Measurements from ENCODE around the gene BCL3. TPM values are rescaled to one million over a fixed set of nuclear protein-coding genes. Genes with fewer than 3 reads are reported as not detected.

BCL3 gene
- total and polyA plus RNA-seq, 2 of the 13 experiments (the other 11 are each of a cell fraction or from before 2014, with no cell fraction given) = 2.3 to 4.0 TPM

DNA sequence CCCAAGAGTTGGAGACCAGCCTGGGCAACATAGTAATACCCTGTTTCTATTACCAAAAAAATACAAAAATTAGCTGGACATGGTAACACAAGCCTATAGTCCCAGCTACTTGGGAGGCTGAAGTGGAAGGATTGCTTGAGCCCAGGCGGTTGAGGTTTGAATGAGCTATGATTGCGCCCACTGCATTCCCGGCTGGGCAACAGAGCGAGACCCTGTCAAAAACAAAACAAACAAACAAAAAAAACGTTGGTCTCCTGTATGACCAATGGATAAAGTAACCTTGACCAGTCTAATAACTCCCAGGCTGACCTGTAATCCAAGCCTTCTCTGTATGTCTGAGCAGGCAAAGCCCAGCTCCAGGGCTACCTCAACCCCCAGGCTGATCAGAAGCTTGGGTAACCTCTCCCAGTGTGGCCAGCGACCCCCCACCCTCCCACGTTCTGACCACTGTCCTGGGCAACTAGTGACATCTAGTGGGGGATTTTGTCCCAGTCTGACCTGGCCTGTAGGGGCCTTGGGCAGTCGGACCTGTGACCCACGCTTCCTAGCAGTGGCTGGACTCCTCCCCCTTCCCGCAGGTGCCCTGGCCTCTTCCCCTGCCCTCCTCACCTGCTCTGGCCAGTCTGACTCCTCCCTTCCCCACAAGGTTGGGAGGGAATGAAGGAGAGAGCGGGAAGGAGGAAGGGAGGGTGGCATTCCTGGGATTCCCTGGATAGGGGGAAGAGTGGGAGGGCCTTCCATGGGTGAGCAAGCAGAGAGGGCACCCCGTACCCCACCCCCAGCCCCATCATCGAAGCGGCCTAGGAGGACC, 59.3 kb downstream of the BCL3 start (continued):
- TF ChIP-seq POLR2AphosphoS5 (IDR thresholded peaks at IDR 0.05; ENCODE audit: low read depth, low read length) (no peak), ZSCAN20 (CRISPR knock-in tag; IDR thresholded peaks at IDR 0.05; ENCODE audit: borderline replicate concordance) (no peak), ISX (CRISPR knock-in tag; conservative IDR thresholded peaks at IDR 0.05) (no peak), ZNF121 (CRISPR knock-in tag; IDR thresholded peaks at IDR 0.05) (peak; percentile 98), ZNF20 (CRISPR knock-in tag; IDR thresholded peaks at IDR 0.05) (no peak), ZNF160 (CRISPR knock-in tag; IDR thresholded peaks at IDR 0.05) (peak; percentile 21; the same call in 1 of the 2 replicates), PLRG1 (conservative IDR thresholded peaks at IDR 0.05) (no peak), NKX3-1 (CRISPR knock-in tag; IDR thresholded peaks at IDR 0.05) (no peak), SMAD1 (CRISPR knock-in tag; IDR thresholded peaks at IDR 0.05; ENCODE audit: borderline replicate concordance, low read depth) (no peak), TBP (CRISPR knock-in tag; IDR thresholded peaks at IDR 0.05) (no peak), FOSL1 (CRISPR knock-in tag; IDR thresholded peaks at IDR 0.05; ENCODE audit: borderline replicate concordance) (no peak), ZNF589 (CRISPR knock-in tag; conservative IDR thresholded peaks at IDR 0.05) (no peak), KDM2A (CRISPR knock-in tag; IDR thresholded peaks at IDR 0.05; ENCODE audit: borderline replicate concordance, low read depth) (peak; percentile 71; the same call in 1 of the 2 replicates), TEAD2 (CRISPR knock-in tag; IDR thresholded peaks at IDR 0.05) (no peak), SMAD9 (CRISPR knock-in tag; IDR thresholded peaks at IDR 0.05) (no peak), HMGA1 (CRISPR knock-in tag; conservative IDR thresholded peaks at IDR 0.05) (no peak), TOPORS (CRISPR knock-in tag; IDR thresholded peaks at IDR 0.05) (0 out of 2 replicates have a peak, but pooled peaks have one; percentile 35), TRIM24 (CRISPR knock-in tag; IDR thresholded peaks at IDR 0.05) (no peak), ZNF225 (CRISPR knock-in tag; IDR thresholded peaks at IDR 0.05) (0 out of 2 replicates have a peak, but pooled peaks have one; percentile 47), FOXP1 (IDR thresholded peaks at IDR 0.05) (no peak), FOXP1 (CRISPR knock-in tag; IDR thresholded peaks at IDR 0.05) (no peak), ZNF333 (CRISPR knock-in tag; IDR thresholded peaks at IDR 0.05; ENCODE audit: borderline replicate concordance) (no peak), PAX8 (CRISPR knock-in tag; IDR thresholded peaks at IDR 0.05; ENCODE audit: borderline replicate concordance) (no peak)
- TF ChIP-seq, protein P1, sequence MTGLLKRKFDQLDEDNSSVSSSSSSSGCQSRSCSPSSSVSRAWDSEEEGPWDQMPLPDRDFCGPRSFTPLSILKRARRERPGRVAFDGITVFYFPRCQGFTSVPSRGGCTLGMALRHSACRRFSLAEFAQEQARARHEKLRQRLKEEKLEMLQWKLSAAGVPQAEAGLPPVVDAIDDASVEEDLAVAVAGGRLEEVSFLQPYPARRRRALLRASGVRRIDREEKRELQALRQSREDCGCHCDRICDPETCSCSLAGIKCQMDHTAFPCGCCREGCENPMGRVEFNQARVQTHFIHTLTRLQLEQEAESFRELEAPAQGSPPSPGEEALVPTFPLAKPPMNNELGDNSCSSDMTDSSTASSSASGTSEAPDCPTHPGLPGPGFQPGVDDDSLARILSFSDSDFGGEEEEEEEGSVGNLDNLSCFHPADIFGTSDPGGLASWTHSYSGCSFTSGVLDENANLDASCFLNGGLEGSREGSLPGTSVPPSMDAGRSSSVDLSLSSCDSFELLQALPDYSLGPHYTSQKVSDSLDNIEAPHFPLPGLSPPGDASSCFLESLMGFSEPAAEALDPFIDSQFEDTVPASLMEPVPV (CRISPR knock-in tag; IDR thresholded peaks at IDR 0.05) = peak; percentile 84
- TF ChIP-seq, protein P2, sequence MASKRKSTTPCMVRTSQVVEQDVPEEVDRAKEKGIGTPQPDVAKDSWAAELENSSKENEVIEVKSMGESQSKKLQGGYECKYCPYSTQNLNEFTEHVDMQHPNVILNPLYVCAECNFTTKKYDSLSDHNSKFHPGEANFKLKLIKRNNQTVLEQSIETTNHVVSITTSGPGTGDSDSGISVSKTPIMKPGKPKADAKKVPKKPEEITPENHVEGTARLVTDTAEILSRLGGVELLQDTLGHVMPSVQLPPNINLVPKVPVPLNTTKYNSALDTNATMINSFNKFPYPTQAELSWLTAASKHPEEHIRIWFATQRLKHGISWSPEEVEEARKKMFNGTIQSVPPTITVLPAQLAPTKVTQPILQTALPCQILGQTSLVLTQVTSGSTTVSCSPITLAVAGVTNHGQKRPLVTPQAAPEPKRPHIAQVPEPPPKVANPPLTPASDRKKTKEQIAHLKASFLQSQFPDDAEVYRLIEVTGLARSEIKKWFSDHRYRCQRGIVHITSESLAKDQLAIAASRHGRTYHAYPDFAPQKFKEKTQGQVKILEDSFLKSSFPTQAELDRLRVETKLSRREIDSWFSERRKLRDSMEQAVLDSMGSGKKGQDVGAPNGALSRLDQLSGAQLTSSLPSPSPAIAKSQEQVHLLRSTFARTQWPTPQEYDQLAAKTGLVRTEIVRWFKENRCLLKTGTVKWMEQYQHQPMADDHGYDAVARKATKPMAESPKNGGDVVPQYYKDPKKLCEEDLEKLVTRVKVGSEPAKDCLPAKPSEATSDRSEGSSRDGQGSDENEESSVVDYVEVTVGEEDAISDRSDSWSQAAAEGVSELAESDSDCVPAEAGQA (IDR thresholded peaks at IDR 0.05; ENCODE audit: low read depth) = peak; percentile 55; the same call in 1 of the 2 replicates
- TF ChIP-seq, protein P2 (CRISPR knock-in tag; IDR thresholded peaks at IDR 0.05; ENCODE audit: borderline replicate concordance) = no peak
